ENCODE data around the gene SPDYE4.

The SPDYE4 gene

GRCh38 chr17:8708025-8708461 lies 50.3 kb downstream of the SPDYE4 start:
- no peak for DNase-seq

- no peak for DNase-seq
These were observed 50.9 kb downstream of the SPDYE4 start for GRCh38 chr17:8707332-8708024.

- no peak for DNase-seq
These were observed 51.9 kb downstream of the SPDYE4 start for GRCh38 chr17:8706431-8706830.

- no peak for DNase-seq
These were observed 52.9 kb downstream of the SPDYE4 start for GRCh38 chr17:8705427-8705826.

GRCh38 chr17:8703001-8703400 lies 55.3 kb downstream of the SPDYE4 start:
- DNase-seq, result no peak

GRCh38 chr17:8701754-8702153 lies 56.6 kb downstream of the SPDYE4 start:
- no peak for DNase-seq

- no peak for DNase-seq
These were observed 57.1 kb downstream of the SPDYE4 start for GRCh38 chr17:8701221-8701620.
